HS-5 (cell line): ENCODE data around the gene SMG6.
"Not testable (repeated sequence)": the region's sequence is repeated elsewhere in the genome, so short reads cannot be mapped to it uniquely, and the experiment has no call there.

ENCODE experiments used
- DNase-seq: peaks from one replicate; pipeline ENCODE4 v3.0.0-alpha.2; 2012; ENCODE audit warnings: low read depth

SMG6 gene

DNA sequence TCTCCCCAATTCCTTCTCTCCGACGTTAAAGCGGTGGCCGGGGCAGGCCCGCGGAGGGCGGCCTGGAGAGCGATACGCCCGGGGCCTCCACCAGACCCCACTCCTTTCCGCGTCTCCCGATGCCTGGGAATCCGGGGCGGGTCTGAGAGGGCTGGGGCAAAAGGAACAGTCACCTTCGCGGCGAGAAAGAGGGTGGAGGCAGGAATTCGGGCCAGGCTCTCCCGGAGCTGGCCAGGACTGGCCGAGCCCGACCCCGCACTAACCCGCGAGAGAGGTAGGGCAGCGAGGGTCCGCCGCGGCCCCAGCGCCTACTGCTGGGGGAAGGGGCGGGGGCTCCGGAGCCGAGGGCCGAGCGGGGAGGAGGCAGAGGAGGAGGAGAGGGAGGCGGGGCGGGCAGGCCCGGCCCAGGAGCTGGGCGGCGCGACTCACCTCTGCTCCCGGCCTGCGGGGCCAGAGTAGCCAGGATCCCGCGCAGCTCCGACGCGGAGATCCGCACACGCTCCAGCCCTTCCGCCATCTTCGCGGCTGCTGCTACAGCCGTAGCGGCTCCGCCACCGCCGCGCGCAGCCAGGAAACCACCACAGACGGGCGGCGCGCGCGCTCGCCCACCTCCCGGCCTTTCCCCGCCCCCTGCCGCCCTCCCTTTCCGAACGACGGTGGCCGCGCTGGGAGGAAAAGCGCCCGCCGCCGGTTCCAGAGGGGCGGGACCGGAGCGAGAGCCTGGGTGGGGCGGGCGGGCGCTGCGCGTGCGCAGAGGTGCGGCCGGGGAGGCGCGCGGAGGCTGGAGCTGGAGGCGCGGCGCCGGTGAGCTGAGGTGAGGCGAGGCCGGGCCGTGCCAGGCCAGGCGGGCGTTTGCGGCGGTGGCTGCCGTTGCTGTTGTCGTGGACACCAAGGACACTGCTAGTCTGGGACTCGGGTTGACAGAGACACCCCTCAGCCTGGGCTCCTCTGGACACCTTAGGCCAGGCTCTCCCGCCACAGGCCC, at the start of gene SMG6, which contains the start of gene SRR:
TSS of gene SMG6 (minus strand) at position 582 of the 985 bp plus-strand sequence. CDS start at position 517, 65 bp downstream.
TSS of gene SRR (plus strand) at position 747 of the 985 bp plus-strand sequence. CDS start 11,611 bp downstream, outside the sequence.
- peak; percentile 46 for DNase-seq

DNA sequence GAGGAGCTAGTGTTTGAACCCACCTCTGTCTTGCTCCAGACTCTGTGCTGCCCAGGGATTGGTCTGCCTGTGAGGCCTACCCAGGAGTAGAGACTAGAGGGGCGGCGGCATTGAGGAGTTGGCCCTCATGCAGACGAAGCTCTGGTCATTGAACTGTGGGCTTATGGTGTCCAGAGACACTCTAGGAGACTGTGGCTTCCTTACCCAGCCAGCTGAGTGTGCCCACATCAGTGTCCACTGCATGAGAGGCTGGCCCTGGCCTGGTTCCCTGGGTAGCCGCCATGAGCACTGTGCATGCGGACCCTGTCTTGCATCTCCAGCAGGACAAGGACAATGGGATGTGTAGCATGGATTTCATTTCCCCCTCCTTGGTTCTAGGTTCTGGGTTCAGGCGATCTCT, 47.7 kb upstream of the SMG6 start:
- DNase-seq: no peak

DNA sequence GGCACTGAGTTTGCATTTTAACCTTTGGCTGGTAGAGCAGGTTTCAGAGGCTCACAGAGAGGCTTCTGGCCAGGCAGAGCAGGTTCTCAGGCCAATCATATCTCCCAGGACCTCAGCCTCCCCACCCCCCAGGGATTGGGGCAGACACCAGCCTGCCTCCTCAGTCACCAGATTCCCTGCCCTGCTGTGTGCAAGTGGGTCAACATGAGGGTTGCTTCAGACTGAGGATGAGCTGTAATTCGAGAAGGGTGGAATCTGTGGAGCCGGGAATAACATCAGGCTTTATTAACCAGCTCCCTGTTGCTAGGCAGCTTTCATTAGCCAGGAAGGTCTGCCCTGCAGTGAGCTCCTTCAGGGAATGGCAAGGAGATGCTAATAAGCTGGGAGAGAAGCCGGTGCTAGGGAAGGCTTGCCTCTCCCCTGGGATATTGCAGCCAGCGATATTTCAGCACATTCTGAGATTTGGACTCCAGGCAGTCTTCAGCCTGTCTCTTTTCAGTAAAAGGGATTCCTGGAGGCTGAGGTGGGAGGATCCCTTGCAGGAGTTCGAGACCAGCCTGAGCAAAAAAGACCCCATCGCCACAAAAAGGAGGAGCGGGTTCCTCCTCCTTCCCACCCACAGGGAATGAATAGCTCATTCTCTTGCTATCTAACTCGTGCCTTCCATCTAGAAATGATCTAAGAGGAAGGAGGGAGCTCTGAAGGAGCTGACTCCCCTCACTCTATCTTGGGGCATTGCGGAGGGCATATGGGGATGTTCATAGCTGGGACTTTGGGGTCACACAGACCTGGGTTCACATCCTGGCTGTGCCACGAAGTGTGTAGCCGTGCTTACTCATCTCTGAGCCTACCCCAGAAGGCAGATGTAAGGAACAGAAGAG, 44.5 kb upstream of the SMG6 start:
- peak; percentile 29 for DNase-seq

DNA sequence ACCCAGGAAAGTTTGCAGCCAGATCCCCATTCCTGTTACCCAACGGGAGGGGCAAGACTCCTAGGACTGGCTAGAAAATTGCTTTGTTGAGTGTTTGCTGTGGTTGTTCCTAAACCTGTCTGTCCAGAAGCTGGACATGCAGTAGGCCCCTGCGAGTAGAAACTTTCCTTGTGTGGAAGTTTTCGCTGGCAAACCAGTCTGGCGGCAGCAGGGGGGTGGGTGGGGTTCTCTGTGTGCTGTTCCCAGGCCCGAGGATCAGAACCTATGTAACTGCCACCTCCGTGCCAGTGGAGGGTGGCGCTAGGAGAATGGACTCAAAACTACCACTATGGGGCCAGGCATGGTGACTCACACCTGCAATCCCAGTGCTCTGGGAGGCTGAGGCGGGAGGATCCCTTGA, 42.9 kb upstream of the SMG6 start:
- no peak for DNase-seq

DNA sequence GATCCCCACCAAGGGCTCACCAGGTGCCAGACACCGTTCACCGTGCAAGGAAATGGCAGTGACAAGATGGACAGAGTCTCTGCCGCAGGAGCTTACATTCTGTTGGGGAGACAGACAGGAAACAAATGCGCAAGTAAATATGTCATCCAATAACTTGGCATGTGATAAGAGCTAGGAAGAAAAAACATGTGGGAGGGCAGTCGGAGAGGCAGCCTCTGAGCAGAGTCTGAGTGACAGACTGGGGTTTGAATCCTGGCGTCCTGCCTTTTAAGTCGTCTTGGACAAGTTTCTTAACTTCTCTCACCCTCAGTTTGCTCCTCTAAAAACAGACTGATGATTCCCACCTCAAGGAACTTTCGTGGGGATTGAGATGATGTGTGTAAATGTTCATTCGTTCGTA, 40.9 kb upstream of the SMG6 start:
- DNase-seq: no peak

DNA sequence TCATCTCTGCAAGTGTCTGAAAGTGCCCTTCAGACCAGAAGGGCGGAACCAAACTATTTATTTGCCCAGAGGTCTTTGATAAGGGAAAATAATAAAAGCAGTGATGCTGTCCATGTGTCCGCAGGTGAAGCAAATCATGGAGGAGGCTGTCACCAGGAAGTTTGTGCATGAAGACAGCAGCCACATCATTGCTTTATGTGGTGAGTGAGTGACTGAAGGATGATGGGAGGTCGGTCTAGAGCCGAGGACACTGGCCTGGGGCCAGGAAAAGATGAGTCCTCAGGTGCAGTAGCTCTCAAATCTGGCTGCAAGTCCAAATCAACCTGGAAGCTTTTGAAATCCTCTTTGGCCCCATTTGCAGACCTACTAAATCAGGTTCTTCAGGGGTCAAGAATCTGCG, 39.8 kb upstream of the SMG6 start:
- DNase-seq: no peak

DNA sequence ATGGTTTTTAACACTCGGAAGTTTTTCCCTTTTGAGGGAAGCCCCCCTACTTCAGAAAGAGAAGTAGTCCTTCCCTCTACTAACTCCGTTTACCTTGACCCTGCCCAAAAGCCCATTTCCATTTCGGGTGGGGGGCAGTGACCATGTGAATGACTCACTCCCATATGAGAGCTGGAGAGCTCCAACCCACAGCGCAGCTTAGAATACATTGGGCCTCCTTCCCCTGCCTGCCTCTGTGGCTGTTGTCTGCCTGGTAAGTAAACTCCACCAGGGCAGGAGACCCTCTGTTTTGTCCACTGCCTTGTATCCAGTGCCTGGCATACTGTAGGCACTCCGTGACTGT, 34.7 kb upstream of the SMG6 start:
- DNase-seq: no peak

DNA sequence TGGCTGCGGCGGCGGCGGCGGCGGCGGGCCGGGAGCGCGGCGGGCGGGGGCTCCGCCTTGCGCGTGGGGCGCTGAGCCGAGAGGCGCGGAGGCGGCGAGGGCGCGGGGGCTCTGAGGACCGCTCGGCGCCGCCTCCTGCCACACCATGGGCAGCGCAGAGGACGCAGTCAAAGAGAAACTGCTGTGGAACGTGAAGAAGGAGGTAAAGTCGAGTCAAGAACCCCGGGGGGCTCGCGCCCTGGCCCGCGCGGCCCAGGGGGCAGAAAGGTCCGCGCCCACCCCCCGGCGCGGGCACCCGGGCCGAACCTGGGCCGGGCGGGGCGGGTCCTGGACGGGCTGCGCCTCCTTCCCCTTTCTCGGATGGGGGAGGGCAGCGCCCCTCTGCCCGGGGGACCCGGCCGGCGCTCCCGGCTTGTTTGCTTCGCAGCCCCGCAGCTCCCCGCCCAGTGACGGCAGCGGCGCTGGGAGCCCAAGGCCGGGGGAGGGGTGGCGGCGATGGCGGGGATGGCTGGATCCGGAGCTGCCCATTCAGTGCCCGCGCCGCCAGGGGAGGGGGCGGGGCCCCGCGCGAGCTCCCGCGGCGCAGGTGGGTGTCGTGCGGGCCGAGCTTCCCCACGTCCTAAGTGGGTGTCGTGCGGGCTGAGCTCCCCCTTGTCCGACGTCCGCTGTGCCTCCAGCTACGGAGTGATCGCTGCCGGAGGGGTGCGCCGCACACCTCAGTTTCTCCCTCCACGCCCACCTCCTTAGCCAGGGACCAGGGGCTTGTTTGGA, 34.1 kb upstream of the SMG6 start:
- no peak for DNase-seq

DNA sequence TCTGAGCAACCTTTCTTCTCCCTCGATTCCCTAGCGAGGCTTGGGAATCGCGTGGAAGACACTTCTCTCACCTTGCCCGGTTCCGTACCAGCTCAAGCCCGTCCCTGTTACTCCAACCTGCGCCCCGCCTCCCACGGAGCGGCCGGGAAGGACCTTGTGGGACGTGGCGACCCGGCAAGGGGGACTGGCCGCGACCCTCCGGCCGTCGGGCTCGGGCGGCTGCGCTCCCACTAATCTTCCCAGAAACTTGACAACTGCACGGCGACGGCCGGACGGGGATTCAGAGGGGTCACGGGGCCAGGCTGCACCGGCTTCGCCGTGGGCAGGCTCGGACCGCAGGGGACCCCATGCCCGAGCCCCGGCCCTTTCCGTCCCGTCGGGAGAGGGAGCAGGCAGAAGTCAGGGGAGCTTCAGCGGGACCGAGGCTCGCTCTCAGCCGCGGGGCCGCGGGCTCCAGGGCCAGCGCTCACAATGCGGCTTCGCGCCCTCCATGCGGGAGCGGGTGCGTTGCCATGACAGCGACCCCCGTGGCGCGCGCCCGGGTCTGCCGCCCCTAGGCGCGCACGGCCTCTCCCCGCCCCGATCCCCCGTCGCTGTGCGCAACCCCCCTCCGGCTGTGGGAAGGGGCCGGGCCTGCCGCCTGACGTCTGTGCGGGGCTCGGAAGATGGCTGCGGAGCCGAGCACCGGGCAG, 33.4 kb upstream of the SMG6 start, which contains the start of gene SGSM2:
TSS of gene SGSM2 (plus strand) at position 650 of the 692 bp plus-strand sequence. CDS start 188 bp downstream, outside the sequence.
- no peak for DNase-seq

DNA sequence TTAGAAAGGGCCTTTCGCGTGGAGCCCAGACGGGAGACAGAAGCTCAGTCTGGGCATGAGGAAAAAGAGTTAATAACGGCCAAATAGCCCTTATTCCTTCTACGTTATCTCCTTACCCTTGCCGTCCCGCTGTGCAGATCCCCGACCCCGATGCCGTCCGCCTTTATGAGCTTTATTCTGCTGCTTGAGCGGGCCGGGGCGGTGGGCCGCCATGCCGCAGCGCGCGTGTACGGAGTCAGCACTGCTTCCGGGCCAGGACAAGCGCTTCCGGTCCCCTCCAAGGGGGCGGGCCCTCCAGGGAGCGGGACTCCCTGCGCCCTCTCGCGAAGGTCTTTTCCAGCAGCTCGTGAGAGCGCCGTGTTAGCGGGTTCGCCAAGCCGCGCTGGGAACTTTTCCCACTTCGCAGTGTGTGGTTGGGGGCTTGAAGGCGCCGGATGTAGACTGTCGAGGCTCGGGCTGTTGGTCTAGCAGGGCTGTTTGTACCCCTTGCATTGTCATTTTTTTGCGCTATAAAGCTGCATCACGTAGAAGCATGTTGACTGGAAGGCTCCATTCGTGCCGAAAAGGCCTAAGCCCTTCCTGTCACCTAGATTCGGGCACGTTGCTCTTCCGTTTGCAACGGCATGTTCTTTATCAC, 32.7 kb upstream of the SMG6 start, which contains the start of gene TSR1:
TSS of gene TSR1 (minus strand) at position 243 of the 637 bp plus-strand sequence. CDS start at position 213, 30 bp downstream.
- peak; percentile 63 for DNase-seq

DNA sequence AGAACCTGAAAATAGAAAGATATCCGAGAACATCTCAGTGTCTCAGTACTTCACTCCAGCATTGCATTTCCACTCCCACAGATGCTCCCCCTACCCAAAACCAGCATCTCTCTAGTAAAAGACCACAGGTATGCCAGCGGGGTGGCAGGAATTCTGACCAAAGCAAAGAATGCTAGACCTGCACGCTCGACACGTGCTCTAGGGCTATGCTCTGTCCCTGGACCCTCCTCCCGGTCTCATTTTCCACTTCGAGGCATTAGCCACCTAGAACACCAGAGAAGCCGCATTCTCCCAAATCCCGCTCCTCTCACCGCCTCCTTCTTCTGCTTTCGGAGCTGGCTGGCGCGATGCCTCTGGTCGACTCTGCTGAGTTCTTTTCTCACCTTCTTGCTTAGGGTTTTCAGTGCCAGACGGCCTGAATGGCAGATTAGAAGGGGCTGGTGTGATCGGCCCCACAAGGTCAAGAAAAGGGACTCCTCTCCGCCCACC, 32.2 kb upstream of the SMG6 start:
- no peak for DNase-seq

DNA sequence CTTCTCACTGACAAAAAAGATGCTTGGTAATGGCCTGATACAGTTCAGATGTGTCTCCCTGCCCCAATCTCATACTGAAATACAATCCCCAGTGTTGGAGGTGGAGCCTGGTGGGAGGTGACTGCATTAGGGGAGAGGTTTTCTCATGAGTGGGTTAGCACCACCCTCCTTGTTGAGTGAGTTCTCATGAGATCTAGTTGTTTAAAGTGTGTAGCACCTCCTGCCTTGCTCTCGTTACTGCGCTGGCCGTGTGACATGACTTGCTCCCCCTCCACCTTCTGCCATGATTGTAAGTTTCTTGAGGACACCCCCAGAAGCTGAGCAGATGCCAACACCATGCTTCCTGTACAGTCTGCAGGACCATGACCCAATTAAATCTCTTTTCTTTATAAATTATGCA, 27.7 kb upstream of the SMG6 start:
- no peak for DNase-seq

DNA sequence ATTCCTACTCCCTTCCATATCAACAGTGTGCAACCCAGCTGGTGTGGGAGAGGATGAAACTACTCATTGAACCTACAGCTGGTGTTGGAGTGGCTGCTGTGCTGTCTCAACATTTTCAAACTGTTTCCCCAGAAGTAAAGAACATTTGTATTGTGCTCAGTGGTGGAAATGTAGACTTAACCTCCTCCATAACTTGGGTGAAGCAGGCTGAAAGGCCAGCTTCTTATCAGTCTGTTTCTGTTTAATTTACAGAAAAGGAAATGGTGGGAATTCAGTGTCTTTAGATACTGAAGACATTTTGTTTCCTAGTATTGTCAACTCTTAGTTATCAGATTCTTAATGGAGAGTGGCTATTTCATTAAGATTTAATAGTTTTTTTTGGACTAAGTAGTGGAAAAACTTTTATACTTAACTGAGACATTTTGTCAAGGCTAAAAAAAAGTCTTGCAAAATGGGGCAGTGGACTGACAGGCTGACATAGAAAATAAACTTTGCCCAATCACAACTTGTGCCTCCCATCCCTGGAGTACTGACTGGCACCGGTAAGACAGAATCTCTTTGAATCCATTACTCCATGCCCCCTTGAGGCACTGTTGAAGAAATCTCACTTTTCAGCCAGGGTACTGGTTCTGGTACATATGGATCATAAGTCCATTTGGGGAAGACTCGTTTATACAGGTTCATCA, 20.2 kb upstream of the SMG6 start:
- DNase-seq: no peak

DNA sequence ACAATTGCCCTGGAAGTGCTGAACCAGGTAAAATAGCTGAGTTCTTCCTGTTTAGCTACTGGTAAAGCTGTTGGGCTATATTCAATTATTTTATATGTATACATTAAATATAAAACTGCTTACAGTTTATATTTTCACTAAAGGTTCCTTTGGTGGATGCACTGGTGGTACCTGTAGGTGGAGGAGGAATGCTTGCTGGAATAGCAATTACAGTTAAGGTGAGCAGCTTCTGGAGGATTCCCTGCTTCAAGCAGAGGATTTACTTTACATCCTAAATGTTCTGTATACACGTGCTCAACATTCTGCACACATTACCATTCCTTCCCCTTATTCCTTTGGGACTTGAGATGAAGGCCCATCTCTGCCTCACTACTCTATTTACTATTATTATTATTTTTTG, 17.8 kb upstream of the SMG6 start:
- no peak for DNase-seq

DNA sequence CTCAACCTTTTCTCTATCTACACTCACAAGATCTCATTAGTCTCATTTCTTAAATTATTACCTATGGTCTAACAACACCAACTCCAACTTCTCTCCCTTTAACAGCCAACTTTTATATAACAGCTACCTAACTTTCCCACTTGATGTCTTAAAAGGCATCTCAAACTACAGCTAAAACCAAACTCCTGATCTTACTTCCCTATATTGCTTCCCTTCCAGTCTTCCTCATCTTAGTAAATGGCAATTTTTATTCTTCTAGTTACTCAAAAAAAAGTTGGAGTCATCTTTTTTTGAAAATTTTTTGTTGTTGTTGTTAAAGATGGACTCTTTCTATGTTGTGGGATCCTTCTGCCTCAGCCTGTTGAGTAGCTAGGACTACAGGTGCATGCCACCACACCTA, 15.5 kb upstream of the SMG6 start:
- DNase-seq: no peak

DNA sequence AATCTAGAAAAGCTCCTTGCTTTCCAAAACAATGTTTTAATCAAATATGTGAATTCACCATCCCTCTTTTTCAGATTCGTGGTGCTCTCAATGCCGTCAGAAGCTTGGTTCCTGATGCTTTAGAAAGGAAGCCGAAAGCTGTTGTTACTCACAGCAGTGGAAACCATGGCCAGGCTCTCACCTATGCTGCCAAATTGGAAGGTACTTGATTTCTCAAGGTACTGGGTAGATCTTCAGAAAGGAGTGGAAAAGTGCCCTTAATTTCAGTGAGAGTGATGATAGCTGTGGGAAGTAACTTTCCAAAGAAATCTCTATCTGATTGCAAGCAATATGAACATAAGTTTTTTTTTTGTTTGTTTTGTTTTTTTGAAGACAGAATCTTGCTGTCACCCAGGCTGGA, 14.2 kb upstream of the SMG6 start:
- no peak for DNase-seq

DNA sequence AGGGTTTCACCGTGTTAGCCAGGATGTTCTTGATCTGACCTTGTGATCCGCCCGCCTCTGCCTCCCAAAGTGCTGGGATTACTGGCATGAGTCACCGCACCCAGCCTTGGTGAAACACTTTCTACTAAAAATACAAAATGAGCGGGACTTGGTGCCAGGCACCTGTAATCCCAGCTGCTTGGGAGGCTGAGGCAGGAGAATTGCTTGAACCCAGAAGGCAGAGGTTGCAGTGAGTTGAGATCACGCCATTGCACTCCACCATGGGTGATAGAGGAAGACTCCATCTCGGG, 13.3 kb upstream of the SMG6 start:
- not testable (repeated sequence) for DNase-seq

DNA sequence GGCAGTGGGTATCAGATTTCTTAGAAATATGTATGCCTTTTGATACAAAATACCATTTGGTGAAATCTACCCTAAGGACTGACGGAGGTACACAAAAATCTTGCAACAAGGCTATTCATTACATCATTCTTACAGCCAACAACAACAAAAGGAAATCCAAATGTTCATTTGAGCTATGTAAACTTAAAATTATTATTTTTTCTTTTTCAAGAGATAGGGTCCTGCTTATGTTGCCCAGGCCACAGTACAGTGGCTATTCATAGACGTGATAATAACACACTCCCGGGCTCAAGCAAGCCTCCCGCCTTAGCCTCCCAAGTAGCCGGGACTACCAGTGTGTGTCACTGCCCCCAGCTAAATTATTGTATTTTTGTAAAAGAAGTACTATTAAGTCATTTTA, 9.2 kb upstream of the SMG6 start:
- no peak for DNase-seq

DNA sequence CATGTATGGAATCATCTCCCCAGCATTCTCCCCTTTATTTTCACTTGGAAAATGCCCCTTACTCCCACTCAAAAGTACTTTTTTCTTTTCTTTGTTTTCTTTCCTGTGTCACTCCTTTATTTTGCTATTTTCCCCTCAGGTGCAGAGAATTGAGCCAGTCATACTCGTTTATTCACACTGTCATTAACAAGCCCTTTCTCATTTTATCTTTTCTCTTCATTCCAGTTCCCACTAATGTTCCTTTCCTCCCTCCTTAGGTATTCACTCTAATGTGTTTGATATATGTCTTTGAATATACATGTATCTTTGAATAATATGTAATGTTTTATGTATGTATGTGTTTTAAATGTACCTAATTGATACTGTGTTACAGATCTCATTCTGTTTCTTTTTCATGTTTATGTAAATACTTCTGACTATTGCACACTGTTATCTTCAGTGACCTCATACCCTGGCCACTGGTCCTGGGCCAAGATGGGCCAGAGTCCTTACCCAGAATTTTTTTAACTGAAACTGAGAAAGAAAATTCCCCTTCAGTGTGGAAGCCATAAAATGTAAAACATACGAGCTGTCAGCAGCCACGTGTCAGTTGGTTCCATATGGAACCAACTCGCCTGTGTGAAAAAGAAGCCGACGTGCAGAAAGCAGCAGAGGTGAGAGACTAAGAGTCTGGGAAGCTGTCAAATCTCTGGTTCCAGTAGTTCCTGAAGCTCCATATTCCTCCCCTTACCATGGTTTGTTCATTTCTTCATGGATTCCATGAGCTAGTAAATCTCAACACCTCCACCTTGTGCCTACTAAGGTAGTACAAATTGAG, 6.0 kb upstream of the SMG6 start:
- no peak for DNase-seq
